ENCODE results near the gene FOXP1. TPM values are rescaled to one million over a fixed set of nuclear protein-coding genes. Genes with fewer than 3 reads are reported as not detected.
"Not testable (repeated sequence)": the region's sequence is repeated elsewhere in the genome, so short reads cannot be mapped to it uniquely, and the experiment has no call there.

The FOXP1 gene
- total RNA-seq, 4 donors from 2014 or later: 103 to 173 (median 140) TPM

GRCh38 chr3:71325715-71326114, 257.8 kb downstream of the FOXP1 start:
- Histone ChIP-seq H3K36me3 (no peaks in the 10 kb centered on the region), H3K27me3 (no peaks in the 10 kb centered on the region), H3K27ac (no peak overlapping the region), H3K4me1 (no peaks in the 10 kb centered on the region), H3K4me3 (no peak overlapping the region), H3K9me3 (peaks cover 0 to under 1% (median 0%) of the 10 kb centered on the region in 4 donors)
- TF ChIP-seq CTCF (IDR thresholded peaks at IDR 0.05): no peak
- TF ChIP-seq POLR2A (IDR thresholded peaks at IDR 0.05): no peak
- no peak for DNase-seq

GRCh38 chr3:71324224-71324623, 259.3 kb downstream of the FOXP1 start:
- not testable (repeated sequence) for H3K36me3 ChIP-seq, DNase-seq, H3K9me3 ChIP-seq, H3K4me1 ChIP-seq, H3K27me3 ChIP-seq, H3K27ac ChIP-seq, H3K4me3 ChIP-seq

- Histone ChIP-seq H3K27ac (no peak overlapping the region), H3K4me1 (peaks cover 0 to 4% (median 0%) of the 10 kb centered on the region in 4 donors), H3K4me3 (no peak overlapping the region), H3K36me3 (no peaks in the 10 kb centered on the region), H3K9me3 (no peaks in the 10 kb centered on the region), H3K27me3 (no peaks in the 10 kb centered on the region)
- no peak for DNase-seq
- no peak for TF ChIP-seq POLR2A (IDR thresholded peaks at IDR 0.05)
- no peak for TF ChIP-seq CTCF (IDR thresholded peaks at IDR 0.05)
Observed at GRCh38 chr3:71323558-71323957, 260.0 kb downstream of the FOXP1 start.

- Histone ChIP-seq H3K27me3 (no peaks in the 10 kb centered on the region), H3K9me3 (no peaks in the 10 kb centered on the region), H3K4me3 (no peak overlapping the region), H3K36me3 (no peaks in the 10 kb centered on the region), H3K27ac (no peak overlapping the region), H3K4me1 (peaks cover 0 to 18% (median 0%) of the 10 kb centered on the region in 4 donors)
- TF ChIP-seq CTCF (IDR thresholded peaks at IDR 0.05) (no peak), POLR2A (IDR thresholded peaks at IDR 0.05) (no peak)
- no peak for DNase-seq
Observed at GRCh38 chr3:71322154-71322553, 261.4 kb downstream of the FOXP1 start.

GRCh38 chr3:71319771-71320170, 263.8 kb downstream of the FOXP1 start:
- no peaks in the 10 kb centered on the region for H3K27me3 ChIP-seq
- no peak overlapping the region for H3K27ac ChIP-seq
- peaks cover 0 to 32% (median 0%) of the 10 kb centered on the region in 4 donors for H3K4me1 ChIP-seq
- no peaks in the 10 kb centered on the region for H3K9me3 ChIP-seq
- no peak for TF ChIP-seq POLR2A (IDR thresholded peaks at IDR 0.05)
- TF ChIP-seq CTCF (IDR thresholded peaks at IDR 0.05): no peak
- H3K4me3 ChIP-seq: no peak overlapping the region
- no peak for DNase-seq
- H3K36me3 ChIP-seq: no peaks in the 10 kb centered on the region

GRCh38 chr3:71318458-71318827, 265.1 kb downstream of the FOXP1 start:
- H3K27me3 ChIP-seq: no peaks in the 10 kb centered on the region
- no peak overlapping the region for H3K4me3 ChIP-seq
- H3K27ac ChIP-seq: no peak overlapping the region
- DNase-seq: no peak
- peaks cover 0 to 32% (median 0%) of the 10 kb centered on the region in 4 donors for H3K4me1 ChIP-seq
- TF ChIP-seq CTCF (IDR thresholded peaks at IDR 0.05) (no peak), POLR2A (IDR thresholded peaks at IDR 0.05) (no peak)
- H3K9me3 ChIP-seq: no peaks in the 10 kb centered on the region
- no peaks in the 10 kb centered on the region for H3K36me3 ChIP-seq
